Measurements from ENCODE around the gene LYSMD2.

DNA sequence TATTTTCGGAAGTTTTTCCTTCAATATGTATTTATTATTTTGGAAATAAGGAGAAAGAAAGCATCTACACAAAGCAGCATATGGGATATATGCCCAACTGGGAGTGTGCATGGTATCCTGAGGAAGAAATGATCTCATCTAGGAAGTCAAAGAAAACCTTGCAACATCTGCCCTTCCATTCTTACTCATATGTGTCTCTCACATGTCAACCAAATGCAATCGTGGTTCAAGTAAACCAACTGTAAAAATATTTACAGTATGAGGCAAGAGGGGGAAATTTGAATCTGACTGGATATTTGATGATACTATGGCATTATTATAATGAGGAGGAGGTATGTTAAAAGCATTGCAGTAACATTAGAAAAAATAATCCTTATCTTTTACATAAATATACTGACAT lies 59.4 kb downstream of the LYSMD2 start:
- TF ChIP-seq RXRA (IDR thresholded peaks at IDR 0.05; ENCODE audit: borderline replicate concordance, low read depth): no peak
- no peak for TF ChIP-seq SIN3A (IDR thresholded peaks at IDR 0.05; ENCODE audit: borderline replicate concordance, low read depth, low read length)
- TF ChIP-seq, protein P1, sequence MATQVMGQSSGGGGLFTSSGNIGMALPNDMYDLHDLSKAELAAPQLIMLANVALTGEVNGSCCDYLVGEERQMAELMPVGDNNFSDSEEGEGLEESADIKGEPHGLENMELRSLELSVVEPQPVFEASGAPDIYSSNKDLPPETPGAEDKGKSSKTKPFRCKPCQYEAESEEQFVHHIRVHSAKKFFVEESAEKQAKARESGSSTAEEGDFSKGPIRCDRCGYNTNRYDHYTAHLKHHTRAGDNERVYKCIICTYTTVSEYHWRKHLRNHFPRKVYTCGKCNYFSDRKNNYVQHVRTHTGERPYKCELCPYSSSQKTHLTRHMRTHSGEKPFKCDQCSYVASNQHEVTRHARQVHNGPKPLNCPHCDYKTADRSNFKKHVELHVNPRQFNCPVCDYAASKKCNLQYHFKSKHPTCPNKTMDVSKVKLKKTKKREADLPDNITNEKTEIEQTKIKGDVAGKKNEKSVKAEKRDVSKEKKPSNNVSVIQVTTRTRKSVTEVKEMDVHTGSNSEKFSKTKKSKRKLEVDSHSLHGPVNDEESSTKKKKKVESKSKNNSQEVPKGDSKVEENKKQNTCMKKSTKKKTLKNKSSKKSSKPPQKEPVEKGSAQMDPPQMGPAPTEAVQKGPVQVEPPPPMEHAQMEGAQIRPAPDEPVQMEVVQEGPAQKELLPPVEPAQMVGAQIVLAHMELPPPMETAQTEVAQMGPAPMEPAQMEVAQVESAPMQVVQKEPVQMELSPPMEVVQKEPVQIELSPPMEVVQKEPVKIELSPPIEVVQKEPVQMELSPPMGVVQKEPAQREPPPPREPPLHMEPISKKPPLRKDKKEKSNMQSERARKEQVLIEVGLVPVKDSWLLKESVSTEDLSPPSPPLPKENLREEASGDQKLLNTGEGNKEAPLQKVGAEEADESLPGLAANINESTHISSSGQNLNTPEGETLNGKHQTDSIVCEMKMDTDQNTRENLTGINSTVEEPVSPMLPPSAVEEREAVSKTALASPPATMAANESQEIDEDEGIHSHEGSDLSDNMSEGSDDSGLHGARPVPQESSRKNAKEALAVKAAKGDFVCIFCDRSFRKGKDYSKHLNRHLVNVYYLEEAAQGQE (IDR thresholded peaks at IDR 0.05; ENCODE audit: low read depth, low read length): no peak
- TF ChIP-seq, protein P2, sequence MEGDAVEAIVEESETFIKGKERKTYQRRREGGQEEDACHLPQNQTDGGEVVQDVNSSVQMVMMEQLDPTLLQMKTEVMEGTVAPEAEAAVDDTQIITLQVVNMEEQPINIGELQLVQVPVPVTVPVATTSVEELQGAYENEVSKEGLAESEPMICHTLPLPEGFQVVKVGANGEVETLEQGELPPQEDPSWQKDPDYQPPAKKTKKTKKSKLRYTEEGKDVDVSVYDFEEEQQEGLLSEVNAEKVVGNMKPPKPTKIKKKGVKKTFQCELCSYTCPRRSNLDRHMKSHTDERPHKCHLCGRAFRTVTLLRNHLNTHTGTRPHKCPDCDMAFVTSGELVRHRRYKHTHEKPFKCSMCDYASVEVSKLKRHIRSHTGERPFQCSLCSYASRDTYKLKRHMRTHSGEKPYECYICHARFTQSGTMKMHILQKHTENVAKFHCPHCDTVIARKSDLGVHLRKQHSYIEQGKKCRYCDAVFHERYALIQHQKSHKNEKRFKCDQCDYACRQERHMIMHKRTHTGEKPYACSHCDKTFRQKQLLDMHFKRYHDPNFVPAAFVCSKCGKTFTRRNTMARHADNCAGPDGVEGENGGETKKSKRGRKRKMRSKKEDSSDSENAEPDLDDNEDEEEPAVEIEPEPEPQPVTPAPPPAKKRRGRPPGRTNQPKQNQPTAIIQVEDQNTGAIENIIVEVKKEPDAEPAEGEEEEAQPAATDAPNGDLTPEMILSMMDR (IDR thresholded peaks at IDR 0.05): no peak
- TF ChIP-seq, protein P3, sequence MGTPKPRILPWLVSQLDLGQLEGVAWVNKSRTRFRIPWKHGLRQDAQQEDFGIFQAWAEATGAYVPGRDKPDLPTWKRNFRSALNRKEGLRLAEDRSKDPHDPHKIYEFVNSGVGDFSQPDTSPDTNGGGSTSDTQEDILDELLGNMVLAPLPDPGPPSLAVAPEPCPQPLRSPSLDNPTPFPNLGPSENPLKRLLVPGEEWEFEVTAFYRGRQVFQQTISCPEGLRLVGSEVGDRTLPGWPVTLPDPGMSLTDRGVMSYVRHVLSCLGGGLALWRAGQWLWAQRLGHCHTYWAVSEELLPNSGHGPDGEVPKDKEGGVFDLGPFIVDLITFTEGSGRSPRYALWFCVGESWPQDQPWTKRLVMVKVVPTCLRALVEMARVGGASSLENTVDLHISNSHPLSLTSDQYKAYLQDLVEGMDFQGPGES (IDR thresholded peaks at IDR 0.05; ENCODE audit: low read depth, low read length): no peak
- TF ChIP-seq, protein P4, sequence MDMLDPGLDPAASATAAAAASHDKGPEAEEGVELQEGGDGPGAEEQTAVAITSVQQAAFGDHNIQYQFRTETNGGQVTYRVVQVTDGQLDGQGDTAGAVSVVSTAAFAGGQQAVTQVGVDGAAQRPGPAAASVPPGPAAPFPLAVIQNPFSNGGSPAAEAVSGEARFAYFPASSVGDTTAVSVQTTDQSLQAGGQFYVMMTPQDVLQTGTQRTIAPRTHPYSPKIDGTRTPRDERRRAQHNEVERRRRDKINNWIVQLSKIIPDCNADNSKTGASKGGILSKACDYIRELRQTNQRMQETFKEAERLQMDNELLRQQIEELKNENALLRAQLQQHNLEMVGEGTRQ (IDR thresholded peaks at IDR 0.05; ENCODE audit: borderline replicate concordance, low read depth, low read length): no peak
- TF ChIP-seq POLR2AphosphoS5 (IDR thresholded peaks at IDR 0.05; ENCODE audit: low read depth, low read length): no peak
- TF ChIP-seq EP300 (IDR thresholded peaks at IDR 0.05; ENCODE audit: borderline replicate concordance in 1 of 2, low read depth in 1 of 2, low read length in 1 of 2): no peak
- no peak for TF ChIP-seq YY1 (IDR thresholded peaks at IDR 0.05; ENCODE audit: low read depth)
- no peak for TF ChIP-seq SMC3 (IDR thresholded peaks at IDR 0.05; ENCODE audit: low read depth, low read length)
